Cardiac muscle cell (in vitro differentiated cells and primary cell): Measurements from ENCODE around the gene RBM28. TPM values are rescaled to one million over a fixed set of nuclear protein-coding genes. Genes with fewer than 3 reads are reported as not detected.

Experiments used
- DNase-seq, 2 donors: peaks; one replicate each; pipeline versions ENCODE4 v3.0.0 to v3.0.0-alpha.2; 2010 to 2017; ENCODE audit warnings: low read depth in 1 of 2, low spot score in 1 of 2
- H3K27ac ChIP-seq: fragments of 200-600 bp; sonication (generic); 2 replicates; pipeline ENCODE4 v1.5.1; 2016
- H3K27me3 ChIP-seq: fragments of 200-600 bp; sonication (generic); 2 replicates; pipeline ENCODE4 v1.6.0; 2016; ENCODE audit warnings: control low read depth
- H3K36me3 ChIP-seq: fragments of 200-600 bp; sonication (generic); 2 replicates; pipeline ENCODE4 v1.5.1; 2016; ENCODE audit warnings: control low read depth
- H3K4me1 ChIP-seq: fragments of 200-600 bp; sonication (generic); 2 replicates; pipeline ENCODE4 v1.8.1; 2017; ENCODE audit warnings: low read depth, mild to moderate bottlenecking, mixed run types
- H3K4me3 ChIP-seq: fragments of 200-600 bp; sonication (generic); 2 replicates; pipeline ENCODE4 v1.5.1; 2016; ENCODE audit warnings: mild to moderate bottlenecking
- H3K9me3 ChIP-seq: fragments of 200-600 bp; sonication (generic); 2 replicates; pipeline ENCODE4 v1.5.1; 2017; ENCODE audit warnings: low read depth, mild to moderate bottlenecking, control low read depth
- CTCF ChIP-seq: IDR thresholded peaks from 2 replicates; pipeline ENCODE4 v1.5.1; 2012; ENCODE audit warnings: low read depth, mild to moderate bottlenecking, low read length
- polyA plus RNA-seq: library from polyadenylated mRNA; unstranded; fragments of >200 nt; fragmentation: Nextera tagmentation; extraction: Ambion mirVana; gene quantifications from 2 replicates; pipeline ENCODE4 v1.2.1, GENCODE V29; 2016
- total RNA-seq: library from RNA; depleted of rRNA; stranded (reverse); fragments of >200 nt; gene quantifications from 2 replicates; pipeline ENCODE4 v1.2.3, GENCODE V29; 2016

RBM28 gene
- total and polyA plus RNA-seq, 2 experiments from 2014 or later: 23.0 to 26.4 TPM

GRCh38 chr7:128357217-128357613 is 13.5 kb upstream of the RBM28 start:
- Histone ChIP-seq H3K9me3 (no peaks in the 10 kb centered on the region), H3K27me3 (peaks cover 35% of the 10 kb centered on the region), H3K4me1 (peaks cover 18% of the 10 kb centered on the region), H3K4me3 (no peak overlapping the region), H3K36me3 (no peaks in the 10 kb centered on the region), H3K27ac (peak overlapping the region; percentile 76)
- no peak for TF ChIP-seq CTCF
- DNase-seq: peak in 1 of 2 donors; percentile 91

GRCh38 chr7:128356546-128357216 is 13.0 kb upstream of the RBM28 start:
- no peaks in the 10 kb centered on the region for H3K36me3 ChIP-seq
- no peak overlapping the region for H3K4me3 ChIP-seq
- peak overlapping the region; percentile 76 for H3K27ac ChIP-seq
- H3K9me3 ChIP-seq: no peaks in the 10 kb centered on the region
- H3K27me3 ChIP-seq: peaks cover 35% of the 10 kb centered on the region
- peaks cover 18% of the 10 kb centered on the region for H3K4me1 ChIP-seq
- DNase-seq: peak in 1 of 2 donors; percentile 21
- no peak for TF ChIP-seq CTCF

- no peak for TF ChIP-seq CTCF
- Histone ChIP-seq H3K27ac (no peak overlapping the region), H3K27me3 (peaks cover 60% of the 10 kb centered on the region), H3K9me3 (no peaks in the 10 kb centered on the region), H3K36me3 (no peaks in the 10 kb centered on the region), H3K4me3 (no peak overlapping the region), H3K4me1 (peaks cover 10% of the 10 kb centered on the region)
- DNase-seq: no peak
Measured at GRCh38 chr7:128353610-128354009, 9.9 kb upstream of the RBM28 start.

GRCh38 chr7:128353189-128353588 is 9.5 kb upstream of the RBM28 start:
- Histone ChIP-seq H3K36me3 (no peaks in the 10 kb centered on the region), H3K4me1 (peaks cover 10% of the 10 kb centered on the region), H3K9me3 (no peaks in the 10 kb centered on the region), H3K27me3 (peaks cover 63% of the 10 kb centered on the region), H3K27ac (no peak overlapping the region), H3K4me3 (no peak overlapping the region)
- DNase-seq: no peak
- TF ChIP-seq CTCF: no peak

GRCh38 chr7:128352636-128353035 is 8.9 kb upstream of the RBM28 start:
- DNase-seq: no peak
- H3K4me3 ChIP-seq: no peak overlapping the region
- H3K36me3 ChIP-seq: no peaks in the 10 kb centered on the region
- peaks cover 10% of the 10 kb centered on the region for H3K4me1 ChIP-seq
- TF ChIP-seq CTCF: no peak
- H3K27me3 ChIP-seq: peaks cover 64% of the 10 kb centered on the region
- no peak overlapping the region for H3K27ac ChIP-seq
- H3K9me3 ChIP-seq: no peaks in the 10 kb centered on the region

- H3K9me3 ChIP-seq: no peaks in the 10 kb centered on the region
- H3K27me3 ChIP-seq: peaks cover 64% of the 10 kb centered on the region
- peaks cover 10% of the 10 kb centered on the region for H3K4me1 ChIP-seq
- TF ChIP-seq CTCF: peak; percentile 58
- H3K36me3 ChIP-seq: no peaks in the 10 kb centered on the region
- no peak overlapping the region for H3K4me3 ChIP-seq
- peak; percentile 62 to 73 for DNase-seq
- no peak overlapping the region for H3K27ac ChIP-seq
Measured at GRCh38 chr7:128352153-128352537, 8.4 kb upstream of the RBM28 start.
